ENCODE results near the gene USB1. TPM values are rescaled to one million over a fixed set of nuclear protein-coding genes. Genes with fewer than 3 reads are reported as not detected.
A peak's percentile ranks its signal among the peaks of the same experiment; 100 is the strongest.

The USB1 gene
- total and polyA plus RNA-seq, 2 experiments from 2014 or later: 79.6 to 118 TPM

DNA sequence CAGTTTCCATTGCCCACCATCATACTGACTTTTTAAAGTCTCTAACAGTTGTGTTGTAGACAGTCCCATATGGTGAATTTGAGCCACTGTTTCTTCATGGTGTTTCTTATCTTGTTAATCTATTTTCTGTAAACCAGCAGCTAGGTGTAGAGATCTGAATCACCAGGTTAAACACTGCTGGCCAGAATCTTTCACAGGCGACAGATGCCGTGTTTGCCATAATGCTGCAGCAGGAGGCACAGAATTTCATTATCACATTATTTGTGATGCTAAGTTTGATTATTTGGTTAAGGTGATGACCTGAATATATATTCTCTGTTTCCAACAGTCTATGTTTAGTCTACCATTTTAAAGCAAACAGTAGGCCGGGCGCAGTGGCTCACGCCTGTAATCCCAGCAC is 18.8 kb upstream of the USB1 start (continued):
- TF ChIP-seq, protein P1, sequence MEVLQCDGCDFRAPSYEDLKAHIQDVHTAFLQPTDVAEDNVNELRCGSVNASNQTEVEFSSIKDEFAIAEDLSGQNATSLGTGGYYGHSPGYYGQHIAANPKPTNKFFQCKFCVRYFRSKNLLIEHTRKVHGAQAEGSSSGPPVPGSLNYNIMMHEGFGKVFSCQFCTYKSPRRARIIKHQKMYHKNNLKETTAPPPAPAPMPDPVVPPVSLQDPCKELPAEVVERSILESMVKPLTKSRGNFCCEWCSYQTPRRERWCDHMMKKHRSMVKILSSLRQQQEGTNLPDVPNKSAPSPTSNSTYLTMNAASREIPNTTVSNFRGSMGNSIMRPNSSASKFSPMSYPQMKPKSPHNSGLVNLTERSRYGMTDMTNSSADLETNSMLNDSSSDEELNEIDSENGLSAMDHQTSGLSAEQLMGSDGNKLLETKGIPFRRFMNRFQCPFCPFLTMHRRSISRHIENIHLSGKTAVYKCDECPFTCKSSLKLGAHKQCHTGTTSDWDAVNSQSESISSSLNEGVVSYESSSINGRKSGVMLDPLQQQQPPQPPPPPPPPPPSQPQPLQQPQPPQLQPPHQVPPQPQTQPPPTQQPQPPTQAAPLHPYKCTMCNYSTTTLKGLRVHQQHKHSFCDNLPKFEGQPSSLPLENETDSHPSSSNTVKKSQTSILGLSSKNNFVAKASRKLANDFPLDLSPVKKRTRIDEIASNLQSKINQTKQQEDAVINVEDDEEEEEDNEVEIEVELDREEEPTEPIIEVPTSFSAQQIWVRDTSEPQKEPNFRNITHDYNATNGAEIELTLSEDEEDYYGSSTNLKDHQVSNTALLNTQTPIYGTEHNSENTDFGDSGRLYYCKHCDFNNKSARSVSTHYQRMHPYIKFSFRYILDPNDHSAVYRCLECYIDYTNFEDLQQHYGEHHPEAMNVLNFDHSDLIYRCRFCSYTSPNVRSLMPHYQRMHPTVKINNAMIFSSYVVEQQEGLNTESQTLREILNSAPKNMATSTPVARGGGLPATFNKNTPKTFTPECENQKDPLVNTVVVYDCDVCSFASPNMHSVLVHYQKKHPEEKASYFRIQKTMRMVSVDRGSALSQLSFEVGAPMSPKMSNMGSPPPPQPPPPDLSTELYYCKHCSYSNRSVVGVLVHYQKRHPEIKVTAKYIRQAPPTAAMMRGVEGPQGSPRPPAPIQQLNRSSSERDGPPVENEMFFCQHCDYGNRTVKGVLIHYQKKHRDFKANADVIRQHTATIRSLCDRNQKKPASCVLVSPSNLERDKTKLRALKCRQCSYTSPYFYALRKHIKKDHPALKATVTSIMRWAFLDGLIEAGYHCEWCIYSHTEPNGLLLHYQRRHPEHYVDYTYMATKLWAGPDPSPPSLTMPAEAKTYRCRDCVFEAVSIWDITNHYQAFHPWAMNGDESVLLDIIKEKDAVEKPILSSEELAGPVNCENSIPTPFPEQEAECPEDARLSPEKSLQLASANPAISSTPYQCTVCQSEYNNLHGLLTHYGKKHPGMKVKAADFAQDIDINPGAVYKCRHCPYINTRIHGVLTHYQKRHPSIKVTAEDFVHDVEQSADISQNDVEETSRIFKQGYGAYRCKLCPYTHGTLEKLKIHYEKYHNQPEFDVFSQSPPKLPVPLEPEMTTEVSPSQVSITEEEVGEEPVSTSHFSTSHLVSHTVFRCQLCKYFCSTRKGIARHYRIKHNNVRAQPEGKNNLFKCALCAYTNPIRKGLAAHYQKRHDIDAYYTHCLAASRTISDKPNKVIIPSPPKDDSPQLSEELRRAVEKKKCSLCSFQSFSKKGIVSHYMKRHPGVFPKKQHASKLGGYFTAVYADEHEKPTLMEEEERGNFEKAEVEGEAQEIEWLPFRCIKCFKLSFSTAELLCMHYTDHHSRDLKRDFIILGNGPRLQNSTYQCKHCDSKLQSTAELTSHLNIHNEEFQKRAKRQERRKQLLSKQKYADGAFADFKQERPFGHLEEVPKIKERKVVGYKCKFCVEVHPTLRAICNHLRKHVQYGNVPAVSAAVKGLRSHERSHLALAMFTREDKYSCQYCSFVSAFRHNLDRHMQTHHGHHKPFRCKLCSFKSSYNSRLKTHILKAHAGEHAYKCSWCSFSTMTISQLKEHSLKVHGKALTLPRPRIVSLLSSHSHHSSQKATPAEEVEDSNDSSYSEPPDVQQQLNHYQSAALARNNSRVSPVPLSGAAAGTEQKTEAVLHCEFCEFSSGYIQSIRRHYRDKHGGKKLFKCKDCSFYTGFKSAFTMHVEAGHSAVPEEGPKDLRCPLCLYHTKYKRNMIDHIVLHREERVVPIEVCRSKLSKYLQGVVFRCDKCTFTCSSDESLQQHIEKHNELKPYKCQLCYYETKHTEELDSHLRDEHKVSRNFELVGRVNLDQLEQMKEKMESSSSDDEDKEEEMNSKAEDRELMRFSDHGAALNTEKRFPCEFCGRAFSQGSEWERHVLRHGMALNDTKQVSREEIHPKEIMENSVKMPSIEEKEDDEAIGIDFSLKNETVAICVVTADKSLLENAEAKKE (CRISPR knock-in tag; IDR thresholded peaks at IDR 0.05): no peak
- TF ChIP-seq JUNB (IDR thresholded peaks at IDR 0.05; ENCODE audit: unreplicated experiment) (no peak), POLR2AphosphoS5 (IDR thresholded peaks at IDR 0.05; ENCODE audit: low read depth) (no peak)

GRCh38 chr16:57984443-57985203 is 16.6 kb upstream of the USB1 start:
- Histone ChIP-seq H3K9me2 (ENCODE audit: insufficient read depth) (no peaks in the 10 kb centered on the region), H3K36me3 (ENCODE audit: insufficient read depth) (no peaks in the 10 kb centered on the region), H3K4me2 (peak overlapping the region; percentile 98), H3K79me2 (replicated peaks; ENCODE audit: insufficient read depth) (no peaks in the 10 kb centered on the region), H4K20me1 (replicated peaks; ENCODE audit: insufficient read depth) (no peaks in the 10 kb centered on the region), H3K27ac (ENCODE audit: low read depth) (no peak overlapping the region), H2AFZ (peak overlapping the region; percentile 100), H3K27me3 (ENCODE audit: insufficient read depth) (peaks cover 39% of the 10 kb centered on the region), H3F3A (replicated peaks; ENCODE audit: low read depth) (no peaks in the 10 kb centered on the region), H3K4me1 (ENCODE audit: insufficient read depth) (peaks cover 6% of the 10 kb centered on the region; the same call in 1 of the 2 replicates), H3K4me3 (peak overlapping the region; percentile 91)
- Mint-ChIP-seq H3K4me3 (peak overlapping the region; percentile 90), H3K36me3 (ENCODE audit: low read depth) (no peaks in the 10 kb centered on the region), H3K27ac (no peak overlapping the region), H3K4me1 (peaks cover 9% of the 10 kb centered on the region; the same call in 2 of the 3 replicates), H3K9me3 (no peaks in the 10 kb centered on the region), H3K27me3 (ENCODE audit: insufficient read depth, low read depth, poor library complexity) (peaks cover 29% of the 10 kb centered on the region)
- DNase-seq (ENCODE audit: low spot score) (peak; percentile 98), ATAC-seq (peak; percentile 89)
- no peak for TF ChIP-seq ETS1 (IDR thresholded peaks at IDR 0.05)
- TF ChIP-seq NANOG (IDR thresholded peaks at IDR 0.05; ENCODE audit: borderline replicate concordance): no peak
- TF ChIP-seq POLR2AphosphoS5 (IDR thresholded peaks at IDR 0.05; ENCODE audit: low read depth): peak; percentile 57; the same call in 1 of the 2 replicates
- TF ChIP-seq ZNF114 (CRISPR knock-in tag; IDR thresholded peaks at IDR 0.05): no peak

Data from GM23338 (cell line).